Heart right ventricle (tissue), 16 donors: ENCODE measurements around the gene SRSF2. TPM values are rescaled to one million over a fixed set of nuclear protein-coding genes. Genes with fewer than 3 reads are reported as not detected.

Source experiments
- ATAC-seq, 8 donors: fragments of 200-7000 bp; cut with Tn5 transposase; one replicate each; pipeline ENCODE4 v1.9.1; 2020; ENCODE audit warnings: mild to moderate bottlenecking in 8 of 8, moderate library complexity in 8 of 8, moderate number of reproducible peaks in 1 of 8
- DNase-seq, 2 donors: peaks; one replicate each; pipeline ENCODE4 v3.0.0-alpha.2; 2020
- H3K27ac ChIP-seq, 10 donors: fragments of 200-600 bp; sonication (generic) in 2 of 10; one replicate each; pipeline versions ENCODE4 v1.5.0 to v1.8.0; 2020 to 2022; ENCODE audit warnings: mild to moderate bottlenecking in 3 of 10
- H3K27me3 ChIP-seq, 7 donors: fragments of 200-600 bp; one replicate each; pipeline ENCODE4 v1.8.0; 2021 to 2022; ENCODE audit warnings: mild to moderate bottlenecking in 2 of 7
- H3K36me3 ChIP-seq, 9 donors: fragments of 200-600 bp; sonication (generic) in 1 of 9; one replicate each; pipeline versions ENCODE4 v1.5.0 to v1.8.0; 2020 to 2022; ENCODE audit warnings: mild to moderate bottlenecking in 2 of 9
- H3K4me1 ChIP-seq, 9 donors: fragments of 200-600 bp; sonication (generic) in 1 of 9; one replicate each; pipeline versions ENCODE4 v1.5.0 to v1.8.0; 2020 to 2022; ENCODE audit warnings: mild to moderate bottlenecking in 4 of 9
- H3K4me3 ChIP-seq, 10 donors: fragments of 200-600 bp; sonication (generic) in 2 of 10; one replicate each; pipeline versions ENCODE4 v1.5.0 to v1.8.0; 2020 to 2022; ENCODE audit warnings: mild to moderate bottlenecking in 7 of 10, moderate library complexity in 2 of 10
- H3K9me3 ChIP-seq, 11 donors: fragments of 200-600 bp in 10 of 11; sonication (generic) in 2 of 11; one replicate each; pipeline versions ENCODE4 v1.5.0 to v1.8.0; 2013 to 2022; ENCODE audit warnings: mild to moderate bottlenecking in 2 of 11, control low read depth in 1 of 11, moderate library complexity in 1 of 11
- WGBS, 2 donors: extraction: QIAGEN DNeasy Blood & Tissue Kit; methylation state at CpG; one replicate each; pipeline ENCODE4 v1.1.7; 2013; ENCODE audit warnings: inconsistent platforms in 1 of 2; 5-methylcytosine and 5-hydroxymethylcytosine counted together
- intact Hi-C, 10 donors: fragments of 100-400 bp; cut with DNase I; formaldehyde crosslinking; loops; one replicate each; pipeline versions ENCODE4 v1.11.1 to v1.14.2; 2022
- polyA plus RNA-seq, 2 donors: library from polyadenylated mRNA; stranded (reverse); fragments of 200-250 nt; gene quantifications; one replicate each; pipeline ENCODE4 v1.2.3, GENCODE V29; 2013
- total RNA-seq, 10 donors: library from RNA; stranded (reverse); fragmentation: NEBNext Ultra II Directional in 3 of 10; extraction: Animal tissue kit (Norgen Biotek cat#: 25700) in 3 of 10; gene quantifications; one replicate each; pipeline versions ENCODE4 v1.2.1 to v1.2.4, GENCODE V29; 2021 to 2023
- TF ChIP-seq, protein P1 (sequence below), 9 donors: fragments of 200-600 bp; sonication (generic) in 2 of 9; IDR thresholded peaks; one replicate each; pipeline versions ENCODE4 v1.5.0 to v1.8.0; 2021 to 2022; ENCODE audit warnings: antibody characterized with exemption in 9 of 9, mild to moderate bottlenecking in 5 of 9, moderate library complexity in 1 of 9
- donor health status: Arrhythmogenic right ventricular cardiomyopathy.
- donor health status: ischemic (EF 13 %, LVEDD 7.1; RV severe dilation, severe dysfunction).
- donor health status: healthy with polysubstance abuse.
- donor health status: DM: no; HTN: yes; CAD: no.
- donor health status: DM: no; HTN: no; CAD: no.
- donor health status: ischemic (EF 25% LVEDD 6.9; RV normal size, moderate dysfunction).
- donor health status: ischemic (EF 25% LVEDD 5.7; RV mildly dilated, moderate dysfunction).
- donor health status: healthy.
- donor health status: DM: yes; HTN: yes; CAD: no.
- donor health status: Ischemic cardiomyopathy.
- donor health status: ischemic (EF 35%, LVEDD 5.7; RV mildly dilated, moderate dysfunction).
- donor health status: nonischemic (EF 11% LVEDD 7.7; RV severe dilation, severe dysfunction).
- donor health status: DM: yes; HTN: yes; CAD: no.
- donor health status: PGD.
- donor health status: ischemic (EF 29% LVEDD 5.4; RV normal size, mild dysfunction).
- donor health status: nonischemic (EF 23%, LVEDD 6.1; RV moderate dilation, normal function).

SRSF2 gene
- total and polyA plus RNA-seq, 12 donors: 58.8 to 109 (median 79.8) TPM

DNA sequence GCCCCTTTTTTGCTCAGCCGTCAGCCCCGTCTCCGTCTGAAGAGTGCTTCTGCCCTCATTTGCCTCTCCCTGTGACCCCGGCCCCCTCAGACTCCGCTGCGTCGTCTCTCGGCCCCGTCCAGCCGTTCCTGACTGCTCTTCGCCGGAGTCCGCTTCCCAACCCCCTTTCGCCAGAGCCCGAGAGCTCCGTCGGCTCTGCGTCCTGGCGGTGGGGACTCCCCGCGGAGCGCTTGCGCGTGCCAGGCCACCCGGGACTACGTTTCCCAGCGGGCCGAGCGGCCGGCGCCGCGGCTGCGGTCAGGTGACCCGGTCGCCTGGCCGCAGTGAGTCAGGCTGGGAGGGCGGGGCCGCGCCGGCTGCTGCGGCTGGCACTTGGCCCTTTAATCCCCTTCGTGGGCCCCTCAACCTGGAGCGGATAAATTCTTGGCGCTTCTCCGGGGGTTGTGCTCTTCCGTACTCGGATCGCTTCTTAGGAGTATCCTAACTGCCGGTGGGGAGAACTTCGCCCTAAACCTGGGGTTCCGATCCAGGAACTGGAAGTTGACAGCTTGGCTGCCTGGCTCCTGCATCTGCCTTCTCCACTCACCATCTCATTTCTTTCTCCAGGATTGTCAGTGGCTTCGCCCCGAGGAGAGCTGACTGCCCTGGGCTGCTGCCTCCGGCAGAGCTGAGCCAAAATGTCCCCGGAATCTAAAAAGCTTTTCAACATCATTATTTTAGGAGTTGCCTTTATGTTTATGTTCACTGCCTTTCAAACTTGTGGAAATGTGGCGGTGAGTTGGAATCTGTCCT, 741 bp upstream of the SRSF2 start, which contains the start of gene MFSD11:
Gene MFSD11, plus strand, starts transcription at position 444 of the 792 bp plus-strand sequence. Its CDS starts 234 bp downstream, at position 678.
- peaks cover 0 to 58% (median 36%) of the 10 kb centered on the region in 9 donors for H3K36me3 ChIP-seq
- H3K4me3 ChIP-seq: peak within 1 kb of the TSS; percentile 84 to 98 (median 94)
- intact Hi-C loops: no loop called here
- peaks cover 11 to 72% (median 57%) of the 10 kb centered on the region in 9 donors for H3K4me1 ChIP-seq
- no peaks in the 10 kb centered on the region for H3K9me3 ChIP-seq
- TF ChIP-seq, protein P1, sequence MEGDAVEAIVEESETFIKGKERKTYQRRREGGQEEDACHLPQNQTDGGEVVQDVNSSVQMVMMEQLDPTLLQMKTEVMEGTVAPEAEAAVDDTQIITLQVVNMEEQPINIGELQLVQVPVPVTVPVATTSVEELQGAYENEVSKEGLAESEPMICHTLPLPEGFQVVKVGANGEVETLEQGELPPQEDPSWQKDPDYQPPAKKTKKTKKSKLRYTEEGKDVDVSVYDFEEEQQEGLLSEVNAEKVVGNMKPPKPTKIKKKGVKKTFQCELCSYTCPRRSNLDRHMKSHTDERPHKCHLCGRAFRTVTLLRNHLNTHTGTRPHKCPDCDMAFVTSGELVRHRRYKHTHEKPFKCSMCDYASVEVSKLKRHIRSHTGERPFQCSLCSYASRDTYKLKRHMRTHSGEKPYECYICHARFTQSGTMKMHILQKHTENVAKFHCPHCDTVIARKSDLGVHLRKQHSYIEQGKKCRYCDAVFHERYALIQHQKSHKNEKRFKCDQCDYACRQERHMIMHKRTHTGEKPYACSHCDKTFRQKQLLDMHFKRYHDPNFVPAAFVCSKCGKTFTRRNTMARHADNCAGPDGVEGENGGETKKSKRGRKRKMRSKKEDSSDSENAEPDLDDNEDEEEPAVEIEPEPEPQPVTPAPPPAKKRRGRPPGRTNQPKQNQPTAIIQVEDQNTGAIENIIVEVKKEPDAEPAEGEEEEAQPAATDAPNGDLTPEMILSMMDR (IDR thresholded peaks at IDR 0.05): no peak
- peak within 1 kb of the TSS; percentile 95 to 99 (median 99) for H3K27ac ChIP-seq
- H3K27me3 ChIP-seq: no peaks in the 10 kb centered on the region
- peak; percentile 80 to 91 (median 88) for ATAC-seq
- 0 to 1% methylated on average over 56 to 57 of the region's 57 CpGs for WGBS, 2 donors
- peak; percentile 92 to 93 for DNase-seq

DNA sequence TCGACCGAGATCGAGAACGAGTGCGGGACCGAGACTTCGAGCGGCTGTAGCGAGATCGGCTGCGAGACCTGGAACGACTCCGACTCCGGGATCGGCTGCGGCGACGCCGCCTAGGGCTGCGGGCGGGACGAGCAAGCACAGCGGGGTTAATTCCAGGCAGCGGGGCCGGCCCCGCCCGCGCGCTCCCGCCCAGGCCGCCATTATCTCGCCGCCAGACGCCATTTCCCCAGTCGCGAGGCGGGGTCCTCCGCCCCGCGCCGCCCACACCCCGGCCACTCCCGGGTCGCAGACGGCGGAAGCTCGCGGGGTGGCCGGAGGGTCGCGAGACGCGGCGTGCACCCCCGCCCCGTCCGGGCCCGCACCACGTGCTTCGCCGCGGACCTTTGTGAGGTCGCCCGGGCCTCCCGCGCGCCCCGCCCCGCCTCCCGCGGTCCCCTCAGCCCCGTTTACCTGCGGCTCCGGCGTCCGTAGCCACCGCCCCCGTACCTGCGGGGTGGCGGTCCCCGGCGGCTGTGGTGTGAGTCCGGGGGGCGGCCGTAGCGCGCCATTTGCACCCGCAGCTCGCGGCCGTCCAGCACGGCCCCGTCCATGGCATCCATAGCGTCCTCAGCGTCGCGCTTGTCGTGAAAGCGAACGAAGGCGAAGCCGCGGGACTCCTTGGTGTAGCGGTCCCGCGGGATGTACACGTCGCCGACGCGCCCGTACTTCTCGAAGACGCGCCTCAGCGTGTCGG, 616 bp downstream of the SRSF2 start:
- intact Hi-C loops: no loop called here
- Histone ChIP-seq H3K27ac (peak overlapping the region; percentile 95 to 99 (median 99)), H3K4me3 (peak overlapping the region; percentile 84 to 98 (median 94)), H3K27me3 (no peaks in the 10 kb centered on the region), H3K36me3 (peaks cover 0 to 58% (median 32%) of the 10 kb centered on the region in 9 donors), H3K4me1 (peaks cover 11 to 77% (median 68%) of the 10 kb centered on the region in 9 donors), H3K9me3 (no peaks in the 10 kb centered on the region)
- peak; percentile 81 to 83 for DNase-seq
- ATAC-seq: peak; percentile 34 to 69 (median 46)
- WGBS, 2 donors: 1% methylated on average over 112 to 117 of the region's 117 CpGs
- TF ChIP-seq, protein P1 (IDR thresholded peaks at IDR 0.05): peak in 7 of 9 donors; percentile 8 to 51 (median 36)

DNA sequence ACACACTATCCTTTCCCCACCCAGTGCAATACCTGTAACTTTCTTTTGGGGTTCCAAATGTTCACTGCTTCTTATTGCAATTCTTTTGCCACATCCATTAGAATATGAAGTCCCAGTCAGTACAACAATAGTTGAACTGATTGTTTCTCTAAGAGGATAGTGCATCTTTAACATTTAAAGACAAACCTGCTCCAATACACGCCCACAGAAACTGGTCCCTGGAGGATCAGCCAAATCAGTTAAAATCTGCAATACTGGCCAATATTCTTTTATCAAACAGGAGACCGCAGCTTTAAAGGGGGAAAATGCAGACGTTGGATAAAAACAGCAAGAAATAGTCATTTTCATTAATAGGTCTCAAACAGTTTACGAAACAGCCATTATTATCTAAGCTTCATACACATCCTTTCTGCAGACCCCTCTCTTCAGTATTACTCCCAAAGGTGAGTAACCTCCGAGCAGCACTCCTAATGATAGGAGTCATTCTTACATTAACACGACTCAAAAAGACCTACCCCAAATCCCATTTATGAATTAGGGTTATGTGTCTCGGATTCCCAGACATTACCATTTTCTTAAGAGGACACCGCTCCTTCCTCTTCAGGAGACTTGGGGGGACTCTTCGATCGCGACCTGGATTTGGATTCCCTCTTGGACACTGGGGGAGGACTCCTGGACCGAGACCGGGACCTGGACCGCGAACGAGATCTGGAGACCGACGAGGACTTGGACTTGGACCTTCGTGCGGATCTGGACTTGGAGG, 1.4 kb downstream of the SRSF2 start:
- Histone ChIP-seq H3K36me3 (peaks cover 0 to 59% (median 32%) of the 10 kb centered on the region in 9 donors), H3K4me3 (peak overlapping the region; percentile 84 to 98 (median 94)), H3K27me3 (no peaks in the 10 kb centered on the region), H3K27ac (peak overlapping the region; percentile 95 to 99 (median 99)), H3K4me1 (peaks cover 11 to 77% (median 64%) of the 10 kb centered on the region in 9 donors), H3K9me3 (no peaks in the 10 kb centered on the region)
- WGBS, 2 donors: 1% methylated on average over 20 of the region's 20 CpGs
- DNase-seq (no peak), ATAC-seq (no peak)
- intact Hi-C loops: no loop called here
- TF ChIP-seq, protein P1 (IDR thresholded peaks at IDR 0.05): no peak
